Neural crest cell (in vitro differentiated cells): ENCODE data around the gene IFNA8. TPM values are rescaled to one million over a fixed set of nuclear protein-coding genes. Genes with fewer than 3 reads are reported as not detected.

Experiments used
- DNase-seq: peaks from one replicate; pipeline ENCODE4 v3.0.0; 2021; ENCODE audit warnings: low read depth, mixed read lengths, low spot score
- H3K27ac Mint-ChIP-seq: one replicate; pipeline ENCODE4 v1.8.0; 2021; ENCODE audit warnings: mild to moderate bottlenecking, mixed read lengths; ENCODE audit not compliant: unreplicated experiment
- H3K27me3 Mint-ChIP-seq: 2 replicates; pipeline ENCODE4 v1.8.0; 2021; ENCODE audit warnings: low read depth, mild to moderate bottlenecking, mixed read lengths
- H3K36me3 Mint-ChIP-seq: 2 replicates; pipeline ENCODE4 v1.8.0; 2021; ENCODE audit warnings: low read depth, mild to moderate bottlenecking, mixed read lengths
- H3K4me1 Mint-ChIP-seq: 2 replicates; pipeline ENCODE4 v1.8.0; 2021; ENCODE audit warnings: mixed read lengths
- H3K4me3 Mint-ChIP-seq: one replicate; pipeline ENCODE4 v1.8.0; 2021; ENCODE audit warnings: mild to moderate bottlenecking, mixed read lengths
- H3K9me3 Mint-ChIP-seq: 2 replicates; pipeline ENCODE4 v1.8.0; 2021; ENCODE audit warnings: mixed read lengths
- CTCF ChIP-seq: fragments of 200-600 bp; sonication (generic); conservative IDR thresholded peaks from 2 replicates; pipeline ENCODE4 v1.5.0; 2021; ENCODE audit warnings: antibody characterized with exemption, mild to moderate bottlenecking
- total RNA-seq: library from RNA; stranded (reverse); gene quantifications from 2 replicates; pipeline ENCODE4 v1.2.1, GENCODE V29; 2021

The IFNA8 gene
- total RNA-seq, 1 donor from 2014 or later = not detected

- H3K27ac Mint-ChIP-seq = no peak overlapping the region
- no peak overlapping the region for H3K4me3 Mint-ChIP-seq
- no peaks in the 10 kb centered on the region for H3K9me3 Mint-ChIP-seq
- H3K36me3 Mint-ChIP-seq = no peaks in the 10 kb centered on the region
- peaks cover 6% of the 10 kb centered on the region for H3K4me1 Mint-ChIP-seq
- TF ChIP-seq CTCF = no peak
- peaks cover 54% of the 10 kb centered on the region for H3K27me3 Mint-ChIP-seq
- no peak for DNase-seq
These were observed 25.3 kb upstream of the IFNA8 start for GRCh38 chr9:21383627-21384026.

- no peak for TF ChIP-seq CTCF
- Mint-ChIP-seq H3K9me3 (no peaks in the 10 kb centered on the region), H3K27ac (no peak within 1 kb of the TSS), H3K4me3 (no peak within 1 kb of the TSS), H3K36me3 (no peaks in the 10 kb centered on the region), H3K4me1 (peaks cover 6% of the 10 kb centered on the region), H3K27me3 (peaks cover 53% of the 10 kb centered on the region)
- DNase-seq = no peak
These were observed 23.7 kb upstream of the IFNA8 start, which contains the start of gene IFNA2 for GRCh38 chr9:21385131-21385670. TSS of gene IFNA2 (minus strand) at chr9:21385398. CDS start at chr9:21385329, 69 bp downstream.

GRCh38 chr9:21392270-21392669 is 16.6 kb upstream of the IFNA8 start:
- no peaks in the 10 kb centered on the region for H3K9me3 Mint-ChIP-seq
- H3K36me3 Mint-ChIP-seq = no peaks in the 10 kb centered on the region
- no peak overlapping the region for H3K4me3 Mint-ChIP-seq
- H3K27me3 Mint-ChIP-seq = peaks cover 63% of the 10 kb centered on the region
- H3K27ac Mint-ChIP-seq = no peak overlapping the region
- no peak for DNase-seq
- peak; percentile 48 for TF ChIP-seq CTCF
- H3K4me1 Mint-ChIP-seq = peaks cover 8% of the 10 kb centered on the region

- Mint-ChIP-seq H3K9me3 (no peaks in the 10 kb centered on the region), H3K4me1 (peaks cover 8% of the 10 kb centered on the region), H3K27ac (peak overlapping the region; percentile 12), H3K27me3 (peaks cover 65% of the 10 kb centered on the region), H3K4me3 (peak overlapping the region; percentile 49), H3K36me3 (no peaks in the 10 kb centered on the region)
- DNase-seq = peak; percentile 79
- peak; percentile 95 for TF ChIP-seq CTCF
These were observed 12.9 kb upstream of the IFNA8 start for GRCh38 chr9:21395778-21396717.

- Mint-ChIP-seq H3K4me1 (peaks cover 19% of the 10 kb centered on the region), H3K27me3 (peaks cover 69% of the 10 kb centered on the region), H3K4me3 (no peak overlapping the region)
These were observed 9.9 kb upstream of the IFNA8 start for GRCh38 chr9:21398955-21399489.

More at GRCh38 chr9:21398955-21399489, 9.9 kb upstream of the IFNA8 start:
- TF ChIP-seq CTCF = no peak
- Mint-ChIP-seq H3K9me3 (no peaks in the 10 kb centered on the region), H3K27ac (no peak overlapping the region), H3K36me3 (no peaks in the 10 kb centered on the region)
- DNase-seq = no peak
